ENCODE data around the gene ESR2. TPM values are rescaled to one million over a fixed set of nuclear protein-coding genes. Genes with fewer than 3 reads are reported as not detected.
"Not testable (repeated sequence)": the region's sequence is repeated elsewhere in the genome, so short reads cannot be mapped to it uniquely, and the experiment has no call there.

ESR2 gene
- total RNA-seq, 1 experiment from 2014 or later, result 0.47 TPM

DNA sequence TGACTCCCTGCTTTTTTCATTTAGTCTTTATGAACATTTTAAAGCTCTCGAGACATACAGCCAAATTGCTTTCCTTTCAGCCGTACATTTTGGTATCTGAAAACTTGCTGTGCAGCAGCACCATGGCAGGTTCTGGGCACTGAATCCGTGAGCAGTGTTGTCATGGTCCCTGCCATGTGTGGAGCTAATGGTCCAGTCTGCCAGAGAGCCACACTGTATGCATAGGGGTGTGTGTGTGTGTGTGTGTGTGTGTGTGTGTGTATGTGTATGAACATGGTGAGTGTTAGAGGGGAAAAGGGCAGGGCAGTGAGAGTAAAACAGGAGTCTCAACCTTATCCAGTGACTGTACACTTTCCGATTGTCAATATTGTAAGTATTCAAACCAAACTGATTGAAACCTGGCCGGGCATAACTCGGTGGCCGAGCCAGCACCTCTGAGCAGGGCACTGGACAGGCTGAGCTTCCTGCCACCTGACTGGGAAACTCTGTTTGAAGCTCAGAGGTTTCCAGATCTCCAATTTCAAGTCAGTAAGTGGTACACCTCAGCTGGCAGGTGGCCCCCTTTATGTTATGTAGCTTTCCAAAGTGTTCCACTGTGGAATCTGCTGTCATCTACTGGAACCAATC lies 110.0 kb downstream of the ESR2 start:
- DNase-seq (ENCODE audit: unreplicated experiment), result no peak
- POLR2A ChIA-PET, result interaction anchor here (0.7 to 0.8 kb wide), 2 partner anchors 8 to 17 kb away, joined by 3 to 4 read pairs; no protein-coding TSS in a partner anchor
- no TSS peak for BruUV-seq (replicated peaks)
- CTCF ChIA-PET, result no interaction called here
- peaks cover 84% of the 10 kb centered on the region for H3K36me3 Mint-ChIP-seq (ENCODE audit: insufficient read depth, unreplicated experiment)
- no peaks in the 10 kb centered on the region for H3K4me1 Mint-ChIP-seq (ENCODE audit: insufficient read depth, unreplicated experiment)
- no peak overlapping the region for H3K27ac Mint-ChIP-seq (ENCODE audit: low read depth, unreplicated experiment)
- intact Hi-C loops (cut with micrococcal nuclease), result no loop called here
- H3K27me3 Mint-ChIP-seq (ENCODE audit: insufficient read depth, unreplicated experiment), result no peaks in the 10 kb centered on the region
- H3K9me3 Mint-ChIP-seq (ENCODE audit: unreplicated experiment), result no peaks in the 10 kb centered on the region
- no peak overlapping the region for H3K4me3 Mint-ChIP-seq (ENCODE audit: unreplicated experiment)
- TF ChIP-seq, protein P1, sequence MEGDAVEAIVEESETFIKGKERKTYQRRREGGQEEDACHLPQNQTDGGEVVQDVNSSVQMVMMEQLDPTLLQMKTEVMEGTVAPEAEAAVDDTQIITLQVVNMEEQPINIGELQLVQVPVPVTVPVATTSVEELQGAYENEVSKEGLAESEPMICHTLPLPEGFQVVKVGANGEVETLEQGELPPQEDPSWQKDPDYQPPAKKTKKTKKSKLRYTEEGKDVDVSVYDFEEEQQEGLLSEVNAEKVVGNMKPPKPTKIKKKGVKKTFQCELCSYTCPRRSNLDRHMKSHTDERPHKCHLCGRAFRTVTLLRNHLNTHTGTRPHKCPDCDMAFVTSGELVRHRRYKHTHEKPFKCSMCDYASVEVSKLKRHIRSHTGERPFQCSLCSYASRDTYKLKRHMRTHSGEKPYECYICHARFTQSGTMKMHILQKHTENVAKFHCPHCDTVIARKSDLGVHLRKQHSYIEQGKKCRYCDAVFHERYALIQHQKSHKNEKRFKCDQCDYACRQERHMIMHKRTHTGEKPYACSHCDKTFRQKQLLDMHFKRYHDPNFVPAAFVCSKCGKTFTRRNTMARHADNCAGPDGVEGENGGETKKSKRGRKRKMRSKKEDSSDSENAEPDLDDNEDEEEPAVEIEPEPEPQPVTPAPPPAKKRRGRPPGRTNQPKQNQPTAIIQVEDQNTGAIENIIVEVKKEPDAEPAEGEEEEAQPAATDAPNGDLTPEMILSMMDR (IDR thresholded peaks at IDR 0.05; ENCODE audit: unreplicated experiment), result no peak

DNA sequence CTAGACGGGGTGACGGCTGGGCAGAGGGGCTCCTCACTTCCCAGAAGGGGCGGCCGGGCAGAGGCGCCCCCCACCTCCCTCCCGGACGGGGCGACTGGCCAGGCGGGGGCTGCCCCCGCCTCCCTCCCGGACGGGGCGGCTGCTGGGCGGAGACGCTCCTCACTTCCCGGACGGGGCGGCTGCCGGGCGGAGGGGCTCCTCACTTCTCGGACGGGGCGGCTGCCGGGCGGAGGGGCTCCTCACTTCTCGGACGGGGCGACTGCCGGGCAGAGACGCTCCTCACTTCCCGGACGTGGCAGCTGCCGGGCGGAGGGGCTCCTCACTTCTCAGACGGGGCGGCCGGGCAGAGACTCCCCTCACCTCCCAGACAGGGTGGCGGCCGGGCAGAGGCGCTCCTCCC lies 111.3 kb downstream of the ESR2 start:
- BruUV-seq (replicated peaks); POLR2A ChIA-PET; H3K9me3 Mint-ChIP-seq (ENCODE audit: unreplicated experiment); DNase-seq (ENCODE audit: unreplicated experiment); intact Hi-C loops (cut with micrococcal nuclease); H3K4me1 Mint-ChIP-seq (ENCODE audit: insufficient read depth, unreplicated experiment); H3K4me3 Mint-ChIP-seq (ENCODE audit: unreplicated experiment); H3K27me3 Mint-ChIP-seq (ENCODE audit: insufficient read depth, unreplicated experiment); H3K27ac Mint-ChIP-seq (ENCODE audit: low read depth, unreplicated experiment): not testable (repeated sequence)
- H3K36me3 Mint-ChIP-seq (ENCODE audit: insufficient read depth, unreplicated experiment), result peaks cover 84% of the 10 kb centered on the region
- CTCF ChIA-PET, result interaction anchor here (0.6 kb wide), 1 partner anchor 142 kb away, joined by 6 read pairs; no protein-coding TSS in a partner anchor

- Mint-ChIP-seq H3K27ac (ENCODE audit: low read depth, unreplicated experiment) (no peak overlapping the region), H3K36me3 (ENCODE audit: insufficient read depth, unreplicated experiment) (peaks cover 85% of the 10 kb centered on the region), H3K9me3 (ENCODE audit: unreplicated experiment) (no peaks in the 10 kb centered on the region), H3K4me3 (ENCODE audit: unreplicated experiment) (no peak overlapping the region), H3K27me3 (ENCODE audit: insufficient read depth, unreplicated experiment) (no peaks in the 10 kb centered on the region), H3K4me1 (ENCODE audit: insufficient read depth, unreplicated experiment) (no peaks in the 10 kb centered on the region)
- no TSS peak for BruUV-seq (replicated peaks)
- POLR2A ChIA-PET, result no interaction called here
- no peak for DNase-seq (ENCODE audit: unreplicated experiment)
- intact Hi-C loops (cut with micrococcal nuclease), result no loop called here
- CTCF ChIA-PET, result interaction anchor here (0.7 kb wide), 1 partner anchor 251 kb away, joined by 5 read pairs; no protein-coding TSS in a partner anchor
- TF ChIP-seq, protein P1 (IDR thresholded peaks at IDR 0.05; ENCODE audit: unreplicated experiment), result no peak
These were observed 115.4 kb downstream of the ESR2 start for GRCh38 chr14:64178814-64179213.

DNA sequence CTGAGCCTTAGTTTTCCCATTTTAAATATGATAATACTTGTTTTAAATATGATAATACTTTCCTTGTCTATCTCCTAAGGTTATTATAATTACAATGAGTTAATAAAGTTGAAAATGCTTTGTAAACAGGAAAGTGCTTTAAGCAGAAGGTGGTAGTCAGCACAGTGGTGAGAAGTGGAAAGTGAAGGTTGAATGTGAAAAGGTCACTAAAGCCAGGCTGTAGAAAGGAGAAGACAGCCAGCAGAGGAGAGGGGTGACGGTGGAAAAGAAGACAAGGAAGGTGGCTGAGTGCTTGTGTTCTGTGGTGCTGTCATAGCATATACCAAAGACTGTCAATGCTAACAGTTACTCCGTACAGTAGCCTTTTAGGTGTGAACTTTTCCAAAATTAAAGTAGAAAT lies 117.8 kb downstream of the ESR2 start:
- no TSS peak for BruUV-seq (replicated peaks)
- intact Hi-C loops (cut with micrococcal nuclease), result no loop called here
- Mint-ChIP-seq H3K4me1 (ENCODE audit: insufficient read depth, unreplicated experiment) (no peaks in the 10 kb centered on the region), H3K4me3 (ENCODE audit: unreplicated experiment) (no peak overlapping the region), H3K27me3 (ENCODE audit: insufficient read depth, unreplicated experiment) (no peaks in the 10 kb centered on the region), H3K27ac (ENCODE audit: low read depth, unreplicated experiment) (no peak overlapping the region), H3K36me3 (ENCODE audit: insufficient read depth, unreplicated experiment) (peaks cover 90% of the 10 kb centered on the region), H3K9me3 (ENCODE audit: unreplicated experiment) (no peaks in the 10 kb centered on the region)
- CTCF ChIA-PET, result no interaction called here
- POLR2A ChIA-PET, result no interaction called here
- no peak for DNase-seq (ENCODE audit: unreplicated experiment)
- TF ChIP-seq, protein P1 (IDR thresholded peaks at IDR 0.05; ENCODE audit: unreplicated experiment), result no peak
